GM18520 (cell line): ENCODE data around the gene HIKESHI.

Experiments
- ATAC-seq: cut with Tn5 transposase; IDR thresholded peaks from one replicate; pipeline ENCODE4 v1.9.1; 2021; ENCODE audit not compliant: unreplicated experiment

HIKESHI gene

GRCh38 chr11:86374069-86374468 is 72.0 kb downstream of the HIKESHI start:
- no peak for ATAC-seq

- ATAC-seq: no peak
Observed at GRCh38 chr11:86374586-86374985, 72.5 kb downstream of the HIKESHI start, which contains the start of gene CCDC81. CCDC81 (plus strand) TSS chr11:86374887; CDS start chr11:86375164, 277 bp downstream.

GRCh38 chr11:86377972-86378371 is 75.9 kb downstream of the HIKESHI start:
- ATAC-seq: no peak

- no peak for ATAC-seq
Observed at GRCh38 chr11:86380295-86381059, 78.4 kb downstream of the HIKESHI start.

GRCh38 chr11:86383041-86383955 is 81.3 kb downstream of the HIKESHI start:
- no peak for ATAC-seq

GRCh38 chr11:86386283-86386682 is 84.2 kb downstream of the HIKESHI start:
- no peak for ATAC-seq

- ATAC-seq: no peak
Observed at GRCh38 chr11:86386746-86387145, 84.7 kb downstream of the HIKESHI start.

GRCh38 chr11:86388198-86388597 is 86.2 kb downstream of the HIKESHI start:
- ATAC-seq: no peak

- no peak for ATAC-seq
Observed at GRCh38 chr11:86390487-86390886, 88.4 kb downstream of the HIKESHI start.

GRCh38 chr11:86395061-86395551 is 93.1 kb downstream of the HIKESHI start:
- ATAC-seq: no peak
